GM12892 (cell line): ENCODE data around the gene LRP11.

Experiments
- POLR2A ChIP-seq: IDR thresholded peaks from 2 replicates; pipeline ENCODE4 v1.6.1; 2011; ENCODE audit warnings: low read depth, low read length, control low read depth
- POLR2AphosphoS5 ChIP-seq: IDR thresholded peaks from 2 replicates; pipeline ENCODE4 v1.6.1; 2011; ENCODE audit warnings: low read depth, low read length, control low read depth

GRCh38 chr6:149823013-149823412 is 41.1 kb downstream of the LRP11 start:
- no peak for TF ChIP-seq POLR2AphosphoS5
- no peak for TF ChIP-seq POLR2A
